Coronary artery (tissue), 2 donors: ENCODE data around the gene C10orf67.
"Not testable (repeated sequence)": the region's sequence is repeated elsewhere in the genome, so short reads cannot be mapped to it uniquely, and the experiment has no call there.

Experiments used
- DNase-seq: peaks from one replicate; pipeline ENCODE4 v3.0.0-alpha.2; 2017; ENCODE audit warnings: low spot score
- H3K27ac ChIP-seq, 2 donors: fragments of 200-600 bp; sonication (generic); one replicate each; pipeline ENCODE4 v1.5.1; 2016 to 2019
- H3K4me3 ChIP-seq: fragments of 200-600 bp; sonication (generic); 2 replicates; pipeline ENCODE4 v1.5.1; 2016; ENCODE audit warnings: mild to moderate bottlenecking, moderate library complexity
- TF ChIP-seq, protein P1 (sequence below): fragments of 200-600 bp; sonication (generic); IDR thresholded peaks from one replicate; pipeline ENCODE4 v1.5.1; 2019; ENCODE audit warnings: antibody characterized with exemption

Gene C10orf67

GRCh38 chr10:23368816-23369640 is 24.4 kb upstream of the C10orf67 start:
- TF ChIP-seq, protein P1, sequence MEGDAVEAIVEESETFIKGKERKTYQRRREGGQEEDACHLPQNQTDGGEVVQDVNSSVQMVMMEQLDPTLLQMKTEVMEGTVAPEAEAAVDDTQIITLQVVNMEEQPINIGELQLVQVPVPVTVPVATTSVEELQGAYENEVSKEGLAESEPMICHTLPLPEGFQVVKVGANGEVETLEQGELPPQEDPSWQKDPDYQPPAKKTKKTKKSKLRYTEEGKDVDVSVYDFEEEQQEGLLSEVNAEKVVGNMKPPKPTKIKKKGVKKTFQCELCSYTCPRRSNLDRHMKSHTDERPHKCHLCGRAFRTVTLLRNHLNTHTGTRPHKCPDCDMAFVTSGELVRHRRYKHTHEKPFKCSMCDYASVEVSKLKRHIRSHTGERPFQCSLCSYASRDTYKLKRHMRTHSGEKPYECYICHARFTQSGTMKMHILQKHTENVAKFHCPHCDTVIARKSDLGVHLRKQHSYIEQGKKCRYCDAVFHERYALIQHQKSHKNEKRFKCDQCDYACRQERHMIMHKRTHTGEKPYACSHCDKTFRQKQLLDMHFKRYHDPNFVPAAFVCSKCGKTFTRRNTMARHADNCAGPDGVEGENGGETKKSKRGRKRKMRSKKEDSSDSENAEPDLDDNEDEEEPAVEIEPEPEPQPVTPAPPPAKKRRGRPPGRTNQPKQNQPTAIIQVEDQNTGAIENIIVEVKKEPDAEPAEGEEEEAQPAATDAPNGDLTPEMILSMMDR, result no peak
- no peak overlapping the region for H3K4me3 ChIP-seq
- H3K27ac ChIP-seq, result no peak overlapping the region

DNA sequence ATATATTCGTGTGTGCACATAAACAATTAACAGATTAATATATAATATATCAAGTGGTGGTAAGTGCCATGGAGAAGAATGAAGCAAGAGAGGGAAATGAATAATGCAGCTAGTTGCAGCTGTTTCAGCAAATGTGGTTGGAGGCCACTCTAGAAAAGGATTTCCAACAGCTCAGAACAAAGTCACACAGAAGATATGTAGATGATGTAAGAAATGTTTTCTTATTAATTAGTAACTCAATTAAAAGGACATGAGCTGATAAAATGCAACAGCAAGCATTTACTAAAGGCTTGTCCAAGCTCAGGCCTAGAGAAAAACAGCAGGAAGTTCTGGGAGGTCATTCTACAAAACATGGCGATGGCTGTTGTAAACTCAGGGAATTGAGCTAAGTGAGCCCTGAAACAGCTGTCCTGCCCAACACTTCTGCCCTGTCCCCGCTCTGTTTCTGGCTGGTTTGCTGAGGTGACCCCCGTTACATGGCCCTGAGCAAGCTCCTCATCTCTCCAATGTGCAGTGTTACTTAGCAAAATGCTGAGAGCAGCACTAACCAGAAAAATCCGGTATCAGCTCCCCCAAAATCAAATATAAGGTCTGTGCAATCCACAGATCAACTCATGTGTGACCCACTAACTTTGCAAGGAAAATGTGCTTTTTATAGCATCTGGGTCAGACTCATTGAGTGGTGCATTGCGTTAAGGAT is 23.4 kb upstream of the C10orf67 start:
- DNase-seq, result no peak
- Histone ChIP-seq H3K27ac (no peak overlapping the region), H3K4me3 (no peak overlapping the region)
- TF ChIP-seq, protein P1, result no peak

More at GRCh38 chr10:23368816-23369640, 24.4 kb upstream of the C10orf67 start:
- DNase-seq, result no peak

- H3K27ac ChIP-seq, DNase-seq, H3K4me3 ChIP-seq: not testable (repeated sequence)
These were observed 20.9 kb upstream of the C10orf67 start for GRCh38 chr10:23365417-23366030.

GRCh38 chr10:23364378-23364777 is 19.8 kb upstream of the C10orf67 start:
- TF ChIP-seq, protein P1, result no peak
- no peak for DNase-seq
- Histone ChIP-seq H3K4me3 (no peak overlapping the region), H3K27ac (no peak overlapping the region)

GRCh38 chr10:23363793-23364135 is 19.2 kb upstream of the C10orf67 start:
- DNase-seq, result no peak
- no peak overlapping the region for H3K27ac ChIP-seq
- TF ChIP-seq, protein P1, result no peak
- no peak overlapping the region for H3K4me3 ChIP-seq

DNA sequence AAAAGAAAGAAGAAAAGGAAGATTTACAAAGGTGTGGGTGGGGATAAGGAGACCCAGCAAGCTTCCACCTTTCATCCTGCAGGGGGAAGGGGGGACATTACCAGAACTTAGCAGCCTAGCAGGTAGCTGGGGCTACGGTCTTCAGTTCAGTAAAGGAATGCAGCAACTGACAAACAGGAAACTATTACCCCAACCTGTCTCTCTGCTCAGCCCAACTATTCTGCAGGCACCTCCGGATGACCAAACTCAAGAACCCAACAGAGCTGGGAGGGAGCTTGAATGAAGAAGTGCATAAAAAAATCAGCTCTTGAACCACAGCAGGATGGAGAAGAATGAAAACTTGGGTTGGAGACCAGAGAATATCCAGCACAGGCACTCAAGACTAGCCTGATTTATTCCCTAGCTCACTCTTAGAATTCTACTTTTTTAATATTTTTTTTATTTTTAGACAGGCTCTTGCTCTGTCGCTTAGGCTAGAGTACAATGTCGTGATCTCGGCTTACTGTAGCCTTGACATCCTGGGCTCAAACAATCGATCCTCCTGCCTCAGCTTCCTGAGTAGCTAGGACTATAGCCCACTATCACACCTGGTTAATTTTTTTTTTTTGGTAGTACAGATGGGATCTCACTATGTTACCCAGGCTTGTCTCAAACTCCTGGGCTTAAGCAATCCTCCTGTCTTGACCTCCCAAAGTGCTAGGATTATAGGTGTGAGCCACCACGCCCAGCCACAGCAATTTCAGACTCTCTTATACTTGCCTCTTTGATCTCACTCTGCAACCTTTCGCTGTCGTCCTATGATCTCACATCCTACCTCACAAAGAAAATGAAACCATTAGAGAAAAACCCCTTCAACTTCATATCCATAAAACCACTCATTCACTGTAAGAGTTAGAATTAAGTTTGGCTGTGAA is 18.5 kb upstream of the C10orf67 start:
- no peak for DNase-seq
- Histone ChIP-seq H3K27ac (no peak overlapping the region), H3K4me3 (no peak overlapping the region)
- TF ChIP-seq, protein P1, result no peak
